LoVo (cell line): ENCODE results near the gene TBC1D10A.

ENCODE experiments used
- DNase-seq: peaks from one replicate; pipeline ENCODE4 v3.0.0-alpha.2; 2016; ENCODE audit warnings: low spot score

TBC1D10A gene

GRCh38 chr22:30245985-30246813 is 80.5 kb downstream of the TBC1D10A start, which contains the start of gene LIF:
Gene LIF, minus strand, starts transcription at chr22:30246759. Its CDS starts 64 bp downstream, at chr22:30246695.
- DNase-seq: no peak

DNA sequence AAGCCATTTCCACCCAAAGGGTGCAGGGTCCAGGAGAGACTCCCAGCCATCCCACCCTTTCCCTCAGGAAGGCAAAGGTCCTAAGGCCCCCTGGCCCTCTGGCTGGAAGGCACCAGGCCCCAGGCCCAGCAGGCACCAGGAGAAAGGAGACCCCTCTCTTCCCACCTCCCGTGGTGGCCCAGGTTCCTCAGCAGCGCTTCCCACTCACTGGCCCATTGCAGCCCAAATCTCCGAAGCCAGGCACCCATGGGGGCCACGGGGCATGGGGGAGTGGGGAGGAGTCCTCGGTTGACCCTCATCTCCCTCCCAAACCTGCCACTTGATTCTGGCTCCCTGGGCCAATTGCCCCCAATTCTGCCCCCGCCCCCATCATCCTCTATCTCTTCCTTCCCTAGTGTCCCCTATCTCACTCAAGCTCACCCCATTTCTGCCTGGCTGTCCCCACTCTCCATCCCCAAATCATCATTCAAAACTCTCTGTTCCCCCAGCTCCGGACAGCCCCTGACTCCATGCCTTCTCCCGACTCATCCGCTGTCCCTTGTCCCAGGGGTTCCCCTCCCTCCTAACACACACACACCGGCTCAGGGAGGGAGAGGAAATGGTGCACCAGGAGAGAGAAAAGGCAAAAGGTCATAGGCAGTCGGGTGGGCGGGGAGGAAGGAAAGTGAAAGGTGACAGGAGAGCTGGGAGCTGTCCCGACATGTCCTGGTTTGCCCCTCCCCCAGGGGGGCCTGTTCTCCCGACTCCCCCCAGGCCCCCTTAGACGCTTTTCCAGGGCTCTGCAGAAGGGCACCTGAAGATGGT is 81.4 kb downstream of the TBC1D10A start:
- DNase-seq: no peak

GRCh38 chr22:30244641-30245040 is 82.1 kb downstream of the TBC1D10A start:
- DNase-seq: no peak

GRCh38 chr22:30244066-30244465 is 82.7 kb downstream of the TBC1D10A start:
- DNase-seq: no peak

DNA sequence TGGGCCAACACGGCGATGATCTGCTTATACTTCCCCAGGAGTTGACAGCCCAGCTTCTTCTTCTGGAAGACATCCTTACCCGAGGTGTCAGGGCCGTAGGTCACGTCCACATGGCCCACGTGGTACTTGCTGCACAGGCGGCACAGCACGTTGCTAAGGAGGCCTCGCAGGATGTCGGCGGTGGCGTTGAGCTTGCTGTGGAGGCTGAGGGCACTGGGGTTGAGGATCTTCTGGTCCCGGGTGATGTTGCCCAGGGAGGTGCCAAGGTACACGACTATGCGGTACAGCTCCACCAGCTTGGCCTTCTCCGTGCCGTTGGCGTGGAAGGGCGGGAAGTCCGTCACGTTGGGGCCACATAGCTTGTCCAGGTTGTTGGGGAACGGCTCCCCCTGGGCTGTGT is 83.1 kb downstream of the TBC1D10A start:
- no peak for DNase-seq
